ENCODE data around the gene MRPL49. TPM values are rescaled to one million over a fixed set of nuclear protein-coding genes. Genes with fewer than 3 reads are reported as not detected.

The MRPL49 gene
- total and polyA plus RNA-seq, 2 of the 13 experiments (the other 11 are each of a cell fraction or from before 2014, with no cell fraction given) = 39.2 to 53.3 TPM

- no peak for TF ChIP-seq CSRNP1 (CRISPR knock-in tag; IDR thresholded peaks at IDR 0.05)
- peak; percentile 64; the same call in 1 of the 2 replicates for TF ChIP-seq IRF9 (CRISPR knock-in tag; IDR thresholded peaks at IDR 0.05; ENCODE audit: borderline replicate concordance)
- peak; percentile 49; the same call in 1 of the 2 replicates for TF ChIP-seq ZFY (CRISPR knock-in tag; IDR thresholded peaks at IDR 0.05)
- TF ChIP-seq HOXA5 (CRISPR knock-in tag; IDR thresholded peaks at IDR 0.05) = peak; percentile 23; the same call in 1 of the 2 replicates
- no peak for TF ChIP-seq KMT2B (CRISPR knock-in tag; IDR thresholded peaks at IDR 0.05)
- TF ChIP-seq SPEN (CRISPR knock-in tag; IDR thresholded peaks at IDR 0.05; ENCODE audit: low read depth) = peak; percentile 45; the same call in 1 of the 2 replicates
- TF ChIP-seq RBM22 (optimal IDR thresholded peaks at IDR 0.05; ENCODE audit: low read length) = peak; percentile 79
- TF ChIP-seq ZSCAN21 (CRISPR knock-in tag; IDR thresholded peaks at IDR 0.05; ENCODE audit: borderline replicate concordance) = no peak
- TF ChIP-seq ZZZ3 (CRISPR knock-in tag; IDR thresholded peaks at IDR 0.05; ENCODE audit: borderline replicate concordance) = no peak
- TF ChIP-seq MIER2 (CRISPR knock-in tag; IDR thresholded peaks at IDR 0.05) = no peak
- TF ChIP-seq KDM3A (CRISPR knock-in tag; IDR thresholded peaks at IDR 0.05; ENCODE audit: low read depth) = 0 out of 2 replicates have a peak, but pooled peaks have one; percentile 42
- no peak; the same call in 1 of the 2 replicates for TF ChIP-seq ZNF414 (CRISPR knock-in tag; IDR thresholded peaks at IDR 0.05)
- TF ChIP-seq CHD4 (IDR thresholded peaks at IDR 0.05; ENCODE audit: borderline replicate concordance, low read length) = no peak
- TF ChIP-seq RBFOX2 (IDR thresholded peaks at IDR 0.05; ENCODE audit: low read depth, low read length) = no peak
- no peak for TF ChIP-seq ZNF616 (CRISPR knock-in tag; IDR thresholded peaks at IDR 0.05; ENCODE audit: low read depth)
- TF ChIP-seq U2AF2 (IDR thresholded peaks at IDR 0.05; ENCODE audit: low read depth, low read length) = no peak
- no peak for TF ChIP-seq DMAP1 (CRISPR knock-in tag; IDR thresholded peaks at IDR 0.05)
- no peak for TF ChIP-seq ZNF557 (CRISPR knock-in tag; IDR thresholded peaks at IDR 0.05)
- no peak for TF ChIP-seq LBX2 (CRISPR knock-in tag; IDR thresholded peaks at IDR 0.05; ENCODE audit: borderline replicate concordance)
- no peak for TF ChIP-seq ZNF83 (CRISPR knock-in tag; IDR thresholded peaks at IDR 0.05; ENCODE audit: borderline replicate concordance)
- no peak for TF ChIP-seq HDAC1 (CRISPR knock-in tag; IDR thresholded peaks at IDR 0.05)
- TF ChIP-seq SRSF4 (IDR thresholded peaks at IDR 0.05; ENCODE audit: low read depth, low read length, poor library complexity, severe bottlenecking) = no peak
- no peak for TF ChIP-seq ZFP36 (IDR thresholded peaks at IDR 0.05; ENCODE audit: borderline replicate concordance, low read depth, low read length, partially characterized antibody)
- no peak for TF ChIP-seq HMG20B (CRISPR knock-in tag; conservative IDR thresholded peaks at IDR 0.05)
- TF ChIP-seq RNF2 (conservative IDR thresholded peaks at IDR 0.05; ENCODE audit: low read depth) = no peak
- TF ChIP-seq EEA1 (CRISPR knock-in tag; IDR thresholded peaks at IDR 0.05; ENCODE audit: borderline replicate concordance) = no peak
- no peak for TF ChIP-seq ZNF570 (CRISPR knock-in tag; IDR thresholded peaks at IDR 0.05; ENCODE audit: borderline replicate concordance)
- TF ChIP-seq NR2F2 (IDR thresholded peaks at IDR 0.05; ENCODE audit: borderline replicate concordance, low read depth) = no peak
- TF ChIP-seq NPAS2 (CRISPR knock-in tag; IDR thresholded peaks at IDR 0.05; ENCODE audit: borderline replicate concordance) = no peak
- no peak for TF ChIP-seq ZNF367 (CRISPR knock-in tag; IDR thresholded peaks at IDR 0.05; ENCODE audit: borderline replicate concordance)
Measured at GRCh38 chr11:65110354-65110861, 11.7 kb upstream of the MRPL49 start (continued).

All from HepG2 (cell line).